ENCODE data around the gene PTEN. TPM values are rescaled to one million over a fixed set of nuclear protein-coding genes. Genes with fewer than 3 reads are reported as not detected.
A peak's percentile ranks its signal among the peaks of the same experiment; 100 is the strongest.
"Not testable (repeated sequence)": the region's sequence is repeated elsewhere in the genome, so short reads cannot be mapped to it uniquely, and the experiment has no call there.

The PTEN gene
- total RNA-seq, 1 experiment from 2014 or later, result 58.7 TPM

DNA sequence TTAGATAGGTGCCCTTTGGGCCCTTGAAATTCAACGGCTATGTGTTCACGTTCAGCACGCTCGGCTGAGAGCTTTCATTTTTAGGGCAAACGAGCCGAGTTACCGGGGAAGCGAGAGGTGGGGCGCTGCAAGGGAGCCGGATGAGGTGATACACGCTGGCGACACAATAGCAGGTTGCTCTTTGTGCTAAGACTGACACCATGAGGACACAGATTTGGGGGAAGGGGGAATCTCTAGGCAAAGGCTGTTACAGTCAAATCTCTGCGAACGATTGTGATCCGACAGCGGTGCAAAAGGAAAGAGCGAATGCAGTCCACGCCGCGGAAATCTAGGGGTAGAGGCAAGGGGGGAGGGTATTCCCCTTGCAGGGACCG lies 759 bp upstream of the PTEN start:
- ChIA-PET POLR2A (interaction anchor here (0.9 to 2.8 kb wide), 11 partner anchors 9 to 526 kb away, joined by 3 to 16 read pairs (median 4); partner anchors contain the start of gene ATAD1), CTCF (interaction anchor here (1.5 to 3.1 kb wide), 5 partner anchors 12 to 527 kb away, joined by 5 to 20 read pairs (median 10); no protein-coding TSS in a partner anchor), RAD21 (ENCODE audit: low non-redundant PET in 1 of 2, low total read pairs in 2 of 2, uncharacterized antibody in 2 of 2, unreplicated experiment in 2 of 2) (interaction anchor here in 1 of 2 experiments (0.7 to 1.8 kb wide), 4 partner anchors 245 to 526 kb away, joined by 3 to 6 read pairs (median 3); no protein-coding TSS in a partner anchor)
- Histone ChIP-seq H2AFZ (ENCODE audit: low read depth, low read length, poor library complexity, severe bottlenecking) (peak overlapping the region; percentile 31), H3K36me3 (ENCODE audit: control insufficient read depth in 1 of 2, insufficient read depth in 2 of 2, low read length in 2 of 2) (no peaks in the 10 kb centered on the region), H3K4me2 (ENCODE audit: low read length) (peak overlapping the region; percentile 97), H3K9me2 (ENCODE audit: insufficient read depth) (no peaks in the 10 kb centered on the region), H3K27ac (ENCODE audit: low read depth, low read length) (peak overlapping the region; percentile 94), H3K9me3 (ENCODE audit: control insufficient read depth in 1 of 2, insufficient read depth in 1 of 2, low read depth in 1 of 2, low read length in 2 of 2) (no peaks in the 10 kb centered on the region), H3K4me1 (ENCODE audit: control insufficient read depth in 1 of 2, insufficient read depth in 2 of 2, low read length in 2 of 2) (peaks cover 14 to 28% of the 10 kb centered on the region in 2 experiments; a peak in 3 of 4 replicates), H3K27me3 (ENCODE audit: insufficient read depth, low read length) (no peaks in the 10 kb centered on the region), H3K9ac (ENCODE audit: low read length) (peak overlapping the region; percentile 88), H3K4me3 (replicated peaks in 1 of 2; ENCODE audit: low read depth in 1 of 2, low read length in 2 of 2) (peak overlapping the region; percentile 84 to 93), H4K20me1 (ENCODE audit: insufficient read depth) (peaks cover 10% of the 10 kb centered on the region; the same call in 1 of the 2 replicates), H3K79me2 (ENCODE audit: insufficient read depth, low read length) (peaks cover 42% of the 10 kb centered on the region)
- no TSS peak for BruUV-seq (replicated peaks)
- intact Hi-C loops (cut with micrococcal nuclease), result loop anchor here (2.0 to 5.0 kb wide), 4 partner anchors 18 to 524 kb away; partner anchors contain the start of genes ATAD1 and PAPSS2
- TF ChIP-seq ZNF274 (IDR thresholded peaks at IDR 0.05; ENCODE audit: low read depth, low read length) (no peak), CBX3 (IDR thresholded peaks at IDR 0.05; ENCODE audit: low read depth) (no peak), SRF (IDR thresholded peaks at IDR 0.05; ENCODE audit: low read depth) (no peak)
- ATAC-seq (peak; percentile 25), DNase-seq (ENCODE audit: low read depth, low spot score) (no peak)

DNA sequence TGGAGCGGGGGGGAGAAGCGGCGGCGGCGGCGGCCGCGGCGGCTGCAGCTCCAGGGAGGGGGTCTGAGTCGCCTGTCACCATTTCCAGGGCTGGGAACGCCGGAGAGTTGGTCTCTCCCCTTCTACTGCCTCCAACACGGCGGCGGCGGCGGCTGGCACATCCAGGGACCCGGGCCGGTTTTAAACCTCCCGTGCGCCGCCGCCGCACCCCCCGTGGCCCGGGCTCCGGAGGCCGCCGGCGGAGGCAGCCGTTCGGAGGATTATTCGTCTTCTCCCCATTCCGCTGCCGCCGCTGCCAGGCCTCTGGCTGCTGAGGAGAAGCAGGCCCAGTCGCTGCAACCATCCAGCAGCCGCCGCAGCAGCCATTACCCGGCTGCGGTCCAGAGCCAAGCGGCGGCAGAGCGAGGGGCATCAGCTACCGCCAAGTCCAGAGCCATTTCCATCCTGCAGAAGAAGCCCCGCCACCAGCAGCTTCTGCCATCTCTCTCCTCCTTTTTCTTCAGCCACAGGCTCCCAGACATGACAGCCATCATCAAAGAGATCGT lies 598 bp downstream of the PTEN start:
- H3K36me3 ChIP-seq (ENCODE audit: control insufficient read depth in 1 of 2, insufficient read depth in 2 of 2, low read length in 2 of 2); H3K9me2 ChIP-seq (ENCODE audit: insufficient read depth); BruUV-seq (replicated peaks); H2AFZ ChIP-seq (ENCODE audit: low read depth, low read length, poor library complexity, severe bottlenecking); H3K27me3 ChIP-seq (ENCODE audit: insufficient read depth, low read length); H3K9me3 ChIP-seq (ENCODE audit: control insufficient read depth in 1 of 2, insufficient read depth in 1 of 2, low read depth in 1 of 2, low read length in 2 of 2); DNase-seq (ENCODE audit: low read depth, low spot score): not testable (repeated sequence)
- CTCF ChIA-PET, result interaction anchor here (2.1 to 3.1 kb wide), 3 partner anchors 244 to 526 kb away, joined by 5 to 20 read pairs (median 12); no protein-coding TSS in a partner anchor
- H3K4me3 ChIP-seq (replicated peaks in 1 of 2; ENCODE audit: low read depth in 1 of 2, low read length in 2 of 2), result peak overlapping the region; percentile 84 to 93
- peaks cover 10% of the 10 kb centered on the region; the same call in 1 of the 2 replicates for H4K20me1 ChIP-seq (ENCODE audit: insufficient read depth)
- peaks cover 14 to 28% of the 10 kb centered on the region in 2 experiments; a peak in 3 of 4 replicates for H3K4me1 ChIP-seq (ENCODE audit: control insufficient read depth in 1 of 2, insufficient read depth in 2 of 2, low read length in 2 of 2)
- POLR2A ChIA-PET, result interaction anchor here (0.9 to 2.8 kb wide), 3 partner anchors 244 to 524 kb away, joined by 3 to 16 read pairs (median 12); no protein-coding TSS in a partner anchor
- RAD21 ChIA-PET (ENCODE audit: low non-redundant PET in 1 of 2, low total read pairs in 2 of 2, uncharacterized antibody in 2 of 2, unreplicated experiment in 2 of 2), result interaction anchor here in 1 of 2 experiments (1.5 kb wide), 1 partner anchor 244 kb away, joined by 3 read pairs; no protein-coding TSS in a partner anchor
- peak overlapping the region; percentile 97 for H3K4me2 ChIP-seq (ENCODE audit: low read length)
- H3K79me2 ChIP-seq (ENCODE audit: insufficient read depth, low read length), result peaks cover 55% of the 10 kb centered on the region
- peak overlapping the region; percentile 94 for H3K27ac ChIP-seq (ENCODE audit: low read depth, low read length)
- ATAC-seq, result peak; percentile 1; the same call in 1 of the 2 replicates
- intact Hi-C loops (cut with micrococcal nuclease), result loop anchor here (2.0 to 5.0 kb wide), 4 partner anchors 19 to 523 kb away; partner anchors contain the start of genes ATAD1 and PAPSS2
- H3K9ac ChIP-seq (ENCODE audit: low read length), result peak overlapping the region; percentile 88
